Tibial nerve (tissue), 4 donors: ENCODE results near the gene FBXL7.

ENCODE experiments used
- CTCF ChIP-seq, 5 experiments: fragments of 200-600 bp in 3 of 5; fragments of 450-650 bp in 2 of 5; sonication (generic) in 3 of 5; IDR thresholded peaks; one replicate each; pipeline ENCODE4 v1.5.1; 2016 to 2019; ENCODE audit warnings: antibody characterized with exemption in 5 of 5, mild to moderate bottlenecking in 3 of 5, moderate library complexity in 2 of 5
- EP300 ChIP-seq, 2 donors: sonication (generic); formaldehyde crosslinking; IDR thresholded peaks; one replicate each; pipeline ENCODE4 v1.6.1; 2017; ENCODE audit warnings: antibody characterized with exemption in 2 of 2, mild to moderate bottlenecking in 1 of 2
- POLR2A ChIP-seq, 2 donors: fragments of 450-650 bp; IDR thresholded peaks; one replicate each; pipeline ENCODE4 v1.6.1; 2017; ENCODE audit warnings: antibody characterized with exemption in 2 of 2, mild to moderate bottlenecking in 2 of 2, moderate library complexity in 2 of 2

- TF ChIP-seq CTCF (IDR thresholded peaks at IDR 0.05) = no peak
- no peak for TF ChIP-seq POLR2A (IDR thresholded peaks at IDR 0.05)
- TF ChIP-seq EP300 (IDR thresholded peaks at IDR 0.05) = no peak
Observed at GRCh38 chr5:15946026-15946425, 446.0 kb downstream of the FBXL7 start.
